Endothelial cell of umbilical vein (primary cell): ENCODE measurements around the gene AMPD1.

Source experiments
- CTCF ChIP-seq, 2 donors: IDR thresholded peaks; 1 replicate in 1 of 2; 2 replicates in 1 of 2; pipeline ENCODE4 v1.5.1; 2011; ENCODE audit warnings: low read length in 2 of 2, mild to moderate bottlenecking in 2 of 2, moderate library complexity in 2 of 2, control low read depth in 1 of 2, inconsistent platforms in 1 of 2, low read depth in 1 of 2; ENCODE audit not compliant: insufficient read depth in 1 of 2; ENCODE audit errors: extremely low read depth in 1 of 2
- EZH2 ChIP-seq: IDR thresholded peaks from 2 replicates; pipeline ENCODE4 v1.6.1; 2012; ENCODE audit warnings: borderline replicate concordance, low read depth, mild to moderate bottlenecking, moderate library complexity, low read length, inconsistent platforms; ENCODE audit not compliant: severe bottlenecking
- POLR2A ChIP-seq: IDR thresholded peaks from 2 replicates; pipeline ENCODE4 v1.6.1; 2012; ENCODE audit warnings: low read depth, mild to moderate bottlenecking, control low read depth, low read length

DNA sequence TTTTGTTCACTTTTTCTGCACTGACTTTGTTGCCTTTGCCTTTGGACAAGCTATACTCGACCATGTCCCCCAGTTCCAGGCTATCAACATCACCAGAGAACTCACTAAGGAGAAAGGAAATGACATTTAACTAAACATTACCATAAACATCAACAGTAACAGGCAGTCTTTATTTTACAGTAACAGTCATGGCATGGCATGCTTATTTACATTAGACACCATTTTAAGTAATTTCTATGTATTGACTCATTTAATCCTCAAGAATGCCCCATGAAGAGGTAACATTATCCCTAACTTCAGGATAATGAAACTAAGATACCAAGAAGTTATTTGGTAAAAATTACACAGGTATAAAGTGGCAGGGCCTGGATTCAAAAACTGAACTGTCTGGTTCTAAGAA, 29.9 kb upstream of the AMPD1 start:
- TF ChIP-seq CTCF (IDR thresholded peaks at IDR 0.05; ENCODE audit: extremely low read depth in 1 of 2, insufficient read depth in 1 of 2, low read depth in 1 of 2, low read length in 2 of 2): no peak
- TF ChIP-seq POLR2A: no peak
- TF ChIP-seq EZH2: no peak
